Measurements from ENCODE around the gene KIN.
"Not testable (repeated sequence)": the region's sequence is repeated elsewhere in the genome, so short reads cannot be mapped to it uniquely, and the experiment has no call there.

- not testable (repeated sequence) for TF ChIP-seq CTCF, EZH2phosphoT487, EZH2 (IDR thresholded peaks at IDR 0.05)
These were observed 23.9 kb upstream of the KIN start for GRCh38 chr10:7811743-7812142.
